HG03064 (cell line): ENCODE data around the gene TAPBP.

Source experiments
- ATAC-seq: cut with Tn5 transposase; IDR thresholded peaks from one replicate; pipeline ENCODE4 v1.9.1; 2021; ENCODE audit warnings: low read depth; ENCODE audit not compliant: unreplicated experiment

Gene TAPBP

DNA sequence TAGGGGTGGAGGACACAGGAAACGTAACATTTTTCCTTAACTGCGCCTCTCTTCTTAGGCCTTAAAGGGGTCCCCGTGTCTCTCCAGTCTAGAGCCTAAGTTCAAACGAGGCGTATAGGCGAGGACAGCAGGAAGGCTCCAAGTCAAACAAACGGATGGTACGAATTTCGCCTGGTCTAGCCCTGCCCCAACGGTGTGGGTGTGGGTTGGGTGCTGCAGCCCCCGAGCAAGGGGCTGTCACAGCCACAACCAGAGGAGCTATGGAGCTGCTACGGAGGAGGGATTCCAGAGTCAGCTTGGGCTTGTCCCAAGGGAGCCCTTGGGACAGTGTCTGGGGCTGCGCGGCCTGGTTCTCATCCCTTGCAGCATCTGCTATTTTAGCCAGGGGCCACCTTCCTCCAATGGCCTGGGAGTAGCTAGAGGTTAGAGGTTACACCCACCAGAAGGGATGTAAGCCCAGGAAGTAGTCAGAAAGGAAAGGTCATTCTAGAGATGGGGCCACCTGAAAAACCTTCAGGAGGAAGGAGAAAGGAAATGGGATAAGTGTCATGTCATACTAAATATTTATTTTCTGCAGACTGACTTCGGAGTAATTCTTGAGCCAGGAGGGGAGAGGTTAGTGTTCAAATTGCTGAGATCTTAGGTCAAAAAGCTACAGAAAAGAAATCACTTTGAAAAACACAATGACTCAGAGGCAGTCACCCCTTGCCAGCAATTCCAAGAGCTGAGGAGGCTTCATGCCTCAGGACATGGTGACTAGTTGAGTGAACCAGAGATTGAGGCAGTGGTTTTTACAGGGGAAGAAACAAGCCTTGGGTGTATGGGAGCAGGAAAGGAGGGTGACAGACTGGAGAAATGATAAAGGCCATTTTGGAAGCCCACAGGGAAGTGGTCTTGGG, 63.9 kb downstream of the TAPBP start:
- no peak for ATAC-seq
